Activated naive CD4-positive, alpha-beta T cell (primary cell): Measurements from ENCODE around the gene TNFAIP6.

Source experiments
- DNase-seq, 4 experiments: peaks; one replicate each; lab custom pipeline; 2025; lab: John Stamatoyannopoulos, UW

The TNFAIP6 gene

DNA sequence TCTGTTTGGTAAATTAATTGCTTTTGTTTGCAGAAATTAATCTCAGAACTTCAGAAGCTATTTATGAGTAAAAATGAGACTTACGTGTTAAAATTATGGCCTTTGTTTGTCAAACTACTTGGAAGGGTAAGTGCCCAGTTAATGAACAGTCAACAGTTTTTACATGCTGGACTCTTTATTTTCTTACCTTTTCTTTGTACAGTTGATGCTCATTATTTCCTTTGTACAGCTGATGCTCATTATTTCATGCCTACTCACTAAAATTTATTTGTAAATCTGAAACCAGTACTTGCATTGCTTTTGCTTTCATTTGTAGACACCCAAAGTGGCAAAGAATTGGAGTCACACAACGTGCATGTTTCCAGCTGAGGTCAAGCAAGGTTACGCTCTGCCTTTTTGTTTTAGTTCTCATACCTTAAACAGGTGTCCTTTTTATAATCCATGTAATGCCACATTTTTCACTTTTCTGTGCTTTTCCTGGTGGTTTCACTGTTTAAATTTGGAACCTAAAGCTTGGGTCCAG lies 65.6 kb downstream of the TNFAIP6 start:
- DNase-seq = no peak

DNA sequence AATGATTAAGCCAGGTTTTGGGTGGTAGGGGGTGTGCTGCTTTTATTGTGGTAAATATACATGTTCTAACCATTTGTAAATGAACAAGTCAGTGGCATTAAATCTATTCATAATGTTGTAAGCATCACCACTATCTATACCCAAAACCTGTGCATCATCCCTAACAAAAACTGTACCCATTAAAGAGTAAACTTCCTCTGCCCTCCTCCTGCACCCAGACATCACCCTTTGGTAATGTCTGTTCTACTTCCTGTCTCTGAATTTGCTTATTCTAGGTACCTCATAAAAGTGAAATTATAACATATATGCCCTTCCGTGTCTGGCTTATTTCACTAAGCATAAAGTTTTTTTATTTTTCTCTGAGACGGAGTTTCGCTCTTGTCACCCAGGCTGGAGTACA lies 66.4 kb downstream of the TNFAIP6 start:
- no peak for DNase-seq
